ENCODE data around the gene VAMP1.
"Not testable (repeated sequence)": the region's sequence is repeated elsewhere in the genome, so short reads cannot be mapped to it uniquely, and the experiment has no call there.

Gene VAMP1

DNA sequence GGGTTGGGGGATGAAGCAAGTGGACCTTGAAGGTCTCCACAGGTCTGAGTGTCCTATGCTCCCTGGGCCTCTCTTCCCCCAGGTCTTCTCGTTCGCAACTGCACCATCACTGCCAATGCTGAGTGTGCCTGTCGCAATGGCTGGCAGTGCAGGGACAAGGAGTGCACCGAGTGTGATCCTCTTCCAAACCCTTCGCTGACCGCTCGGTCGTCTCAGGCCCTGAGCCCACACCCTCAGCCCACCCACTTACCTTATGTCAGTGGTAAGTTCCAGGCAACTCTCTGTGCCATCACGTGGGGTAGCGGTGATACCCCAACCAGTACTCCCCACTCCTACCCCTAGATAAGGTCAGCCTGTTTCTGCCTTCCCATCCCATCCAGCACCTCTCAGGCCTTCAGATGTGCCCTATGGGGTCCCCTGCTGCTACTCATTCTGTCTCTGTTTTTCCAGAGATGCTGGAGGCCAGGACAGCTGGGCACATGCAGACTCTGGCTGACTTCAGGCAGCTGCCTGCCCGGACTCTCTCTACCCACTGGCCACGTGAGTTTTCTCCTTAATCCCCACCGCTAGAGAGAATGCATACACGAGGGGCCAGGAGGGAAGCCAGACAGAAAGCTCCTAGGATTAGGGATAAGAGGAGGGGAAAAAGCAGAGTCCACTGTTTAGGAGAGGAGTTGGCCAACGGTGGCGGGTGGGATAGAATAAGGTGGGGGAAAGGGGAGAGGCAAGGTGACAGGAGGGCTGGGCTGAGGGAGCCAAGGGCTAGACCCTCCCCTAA lies 20.2 kb downstream of the VAMP1 start:
- DNase-seq, result no peak

DNA sequence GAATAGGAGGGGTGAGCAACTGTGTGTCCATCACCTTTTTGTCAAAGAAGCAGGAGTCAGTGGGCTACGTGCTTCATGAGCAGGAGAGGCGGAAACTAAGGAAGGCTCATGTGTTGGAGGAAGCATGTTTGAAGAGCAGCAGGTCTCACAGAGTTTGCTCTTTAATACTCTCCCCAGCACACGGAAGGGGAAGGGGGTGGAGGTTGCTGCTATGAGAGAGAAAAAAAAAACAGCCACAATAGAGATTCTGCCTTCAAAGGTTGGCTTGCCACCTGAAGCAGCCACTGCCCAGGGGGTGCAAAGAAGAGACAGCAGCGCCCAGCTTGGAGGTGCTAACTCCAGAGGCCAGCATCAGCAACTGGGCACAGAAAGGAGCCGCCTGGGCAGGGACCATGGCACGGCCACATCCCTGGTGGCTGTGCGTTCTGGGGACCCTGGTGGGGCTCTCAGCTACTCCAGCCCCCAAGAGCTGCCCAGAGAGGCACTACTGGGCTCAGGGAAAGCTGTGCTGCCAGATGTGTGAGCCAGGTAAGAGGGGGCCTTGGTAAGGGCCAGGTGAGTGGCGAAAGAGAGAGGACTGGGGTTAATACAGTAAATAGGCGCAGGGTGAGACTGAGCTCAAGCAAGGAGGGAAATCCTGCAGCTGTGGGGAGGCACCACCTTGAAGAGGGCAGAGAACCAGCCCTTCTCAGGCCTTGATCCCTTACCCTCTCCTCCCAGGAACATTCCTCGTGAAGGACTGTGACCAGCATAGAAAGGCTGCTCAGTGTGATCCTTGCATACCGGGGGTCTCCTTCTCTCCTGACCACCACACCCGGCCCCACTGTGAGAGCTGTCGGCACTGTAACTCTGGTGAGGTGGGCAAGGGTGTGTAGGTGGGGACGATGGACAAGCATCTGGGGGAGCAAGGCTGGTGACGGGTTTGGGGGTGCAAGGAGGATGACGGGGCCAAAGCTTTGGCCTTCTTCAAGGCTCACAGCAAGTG lies 25.5 kb downstream of the VAMP1 start, which contains the start of gene CD27:
Gene CD27 (plus strand): TSS at position 252 of the 985 bp plus-strand sequence. CDS start 141 bp downstream, at position 393.
- no peak for DNase-seq

GRCh38 chr12:6444031-6444430 lies 26.4 kb downstream of the VAMP1 start:
- DNase-seq, result no peak

GRCh38 chr12:6443361-6443983 lies 27.0 kb downstream of the VAMP1 start:
- DNase-seq, result no peak

DNA sequence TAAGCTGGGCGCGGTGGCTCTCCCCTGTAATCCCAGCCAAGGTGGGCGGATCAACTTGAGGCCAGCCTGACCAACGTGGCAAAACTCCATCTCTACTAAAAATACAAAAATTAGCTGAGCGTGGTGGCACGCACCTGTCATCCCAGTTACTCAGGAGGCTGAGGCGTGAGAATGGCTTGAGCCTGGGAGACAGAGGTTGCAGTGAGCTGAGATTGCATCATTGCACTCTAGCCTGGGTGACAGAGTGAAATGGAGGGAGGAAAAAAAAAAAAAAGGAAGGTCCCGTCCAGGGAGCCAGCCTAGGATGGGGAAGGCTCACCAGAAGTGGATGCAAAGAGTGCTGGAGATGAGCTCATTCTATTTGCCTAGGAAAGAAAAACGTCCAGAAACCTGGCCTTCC lies 27.6 kb downstream of the VAMP1 start:
- no peak for DNase-seq

DNA sequence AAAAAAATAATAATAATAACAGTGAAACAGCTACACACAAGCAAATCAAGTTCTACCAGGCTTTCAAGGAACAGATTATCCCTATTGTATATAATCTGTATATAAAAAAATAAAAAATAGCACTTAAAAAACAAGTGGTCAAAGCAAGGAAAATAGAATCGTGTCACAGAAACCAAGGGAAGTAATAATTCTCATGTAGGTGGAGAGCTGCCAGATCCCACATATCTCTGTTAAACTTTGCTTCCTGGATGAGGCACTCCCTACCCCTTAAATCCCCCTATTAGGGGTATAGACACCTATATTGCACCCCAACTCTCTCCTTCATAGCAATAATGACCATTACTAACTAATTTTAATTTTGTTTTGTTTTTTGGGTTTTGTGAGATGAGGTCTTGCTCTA lies 30.1 kb downstream of the VAMP1 start:
- no peak for DNase-seq

DNA sequence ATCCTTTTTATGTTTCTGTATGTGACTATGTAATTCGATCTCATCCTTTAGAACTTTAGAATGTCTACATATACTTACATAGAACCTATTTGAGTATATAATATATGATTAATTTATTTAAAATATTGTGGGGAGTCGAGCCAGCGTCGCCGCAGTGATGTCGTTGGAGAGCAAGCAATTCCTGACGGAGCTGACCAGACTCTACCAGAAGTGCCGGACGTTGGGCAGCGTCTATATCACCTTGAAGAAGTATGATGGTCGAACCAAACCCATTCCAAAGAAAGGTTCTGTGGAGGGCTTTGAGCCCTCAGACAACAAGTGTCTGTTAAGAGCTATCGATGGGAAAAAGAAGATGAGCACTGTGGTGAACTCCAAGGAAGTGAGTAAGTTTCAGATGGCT lies 32.1 kb downstream of the VAMP1 start:
- DNase-seq, result no peak

DNA sequence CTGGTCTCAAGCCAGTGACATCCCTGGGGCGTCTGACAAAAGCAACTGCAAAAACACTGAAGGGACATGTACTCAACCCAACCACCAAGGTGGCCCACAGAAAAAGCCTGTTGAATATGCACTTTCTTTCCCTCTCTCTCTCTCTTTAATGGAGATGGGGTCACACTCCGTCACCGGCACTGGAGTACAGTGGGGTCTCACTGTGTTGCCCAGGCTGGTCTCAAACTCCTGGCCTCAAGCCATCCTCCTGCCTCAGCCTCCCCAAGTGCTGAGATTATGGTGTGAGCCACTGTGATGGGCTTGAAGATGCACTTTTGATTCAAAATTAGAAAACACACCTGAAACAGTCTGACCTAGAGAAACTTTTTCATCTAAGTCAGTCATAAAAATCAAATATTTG lies 32.9 kb downstream of the VAMP1 start:
- no peak for DNase-seq

DNA sequence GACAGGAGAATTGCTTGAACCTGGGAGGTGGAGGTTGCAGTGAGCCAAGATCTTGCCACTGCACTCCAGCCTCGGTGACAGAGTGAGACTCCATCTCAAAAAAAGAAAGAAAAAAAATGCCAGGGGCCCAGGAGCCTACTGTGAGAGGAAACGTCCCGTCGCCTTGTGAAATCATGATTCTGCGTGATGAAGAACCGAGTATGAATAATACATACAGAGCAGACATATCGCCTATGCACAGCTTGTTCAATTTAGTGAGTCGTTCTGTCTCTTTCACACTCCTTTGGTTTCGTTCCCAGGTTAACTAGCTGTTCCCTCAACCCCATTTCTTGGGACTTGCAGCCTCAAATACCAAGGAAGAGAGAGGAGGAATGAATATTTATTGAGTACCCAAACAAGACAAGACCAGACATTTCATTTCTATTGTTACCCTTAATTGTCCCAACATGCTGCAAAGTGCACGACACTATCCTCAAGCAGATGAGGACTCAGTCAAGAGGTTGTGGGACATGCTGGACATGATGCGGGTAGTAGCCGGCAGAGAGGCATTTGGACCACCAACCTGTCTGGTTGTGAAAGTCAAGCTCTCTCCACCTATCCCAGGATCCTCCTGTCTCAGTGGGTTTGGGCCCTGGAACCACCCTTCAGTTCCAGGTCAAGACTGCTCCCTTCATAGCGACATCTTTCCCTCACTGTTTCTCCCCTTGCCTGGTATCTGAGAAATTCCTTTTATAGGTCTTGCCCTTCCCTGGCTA lies 34.3 kb downstream of the VAMP1 start:
- DNase-seq, result no peak

- no peak for DNase-seq
Observed at GRCh38 chr12:6434205-6435140, 36.0 kb downstream of the VAMP1 start.

GRCh38 chr12:6432991-6433390 lies 37.5 kb downstream of the VAMP1 start:
- no peak for DNase-seq

- DNase-seq, result no peak
Observed at GRCh38 chr12:6430124-6430989, 40.1 kb downstream of the VAMP1 start.

DNA sequence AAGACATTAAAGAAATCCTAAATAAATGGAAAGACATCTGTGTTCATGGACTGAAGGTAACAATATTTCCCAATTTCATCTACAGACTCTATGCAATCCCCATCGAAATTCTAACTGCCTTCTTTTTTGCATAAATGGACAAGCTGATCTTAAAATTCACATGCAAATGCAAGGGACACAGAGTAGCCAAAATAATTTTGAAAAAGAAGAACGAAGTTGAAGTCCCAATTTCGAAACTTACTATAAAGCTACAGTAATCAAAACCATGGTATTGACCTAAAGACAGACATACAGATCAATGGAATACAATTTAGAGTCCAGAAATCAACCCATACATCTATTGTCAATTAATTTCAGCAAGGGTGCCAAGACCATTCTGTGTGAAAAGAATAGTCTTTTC lies 42.2 kb downstream of the VAMP1 start:
- no peak for DNase-seq

DNA sequence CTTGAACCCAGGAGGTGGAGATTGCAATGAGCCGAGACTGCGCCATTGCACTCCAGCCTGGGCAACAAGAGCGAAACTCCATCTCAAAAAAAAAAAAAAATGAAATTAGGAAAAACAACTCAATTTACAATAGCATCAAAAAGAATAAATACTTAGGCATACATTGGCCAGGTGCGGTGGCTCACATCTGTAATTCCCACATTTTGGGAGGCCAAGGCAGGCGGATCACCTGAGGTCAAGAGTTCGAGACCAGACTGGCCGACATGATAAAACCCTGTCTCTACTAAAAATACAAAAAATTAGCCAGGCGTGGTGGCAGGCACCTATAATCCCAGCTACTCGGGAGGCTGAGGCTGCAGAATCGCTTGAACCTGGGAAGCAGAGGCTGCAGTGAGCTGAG lies 42.7 kb downstream of the VAMP1 start:
- not testable (repeated sequence) for DNase-seq

- DNase-seq, result no peak
Observed at GRCh38 chr12:6426882-6427671, 43.4 kb downstream of the VAMP1 start.

- no peak for DNase-seq
Observed at GRCh38 chr12:6425590-6426531, 44.6 kb downstream of the VAMP1 start.

GRCh38 chr12:6424866-6425265 lies 45.6 kb downstream of the VAMP1 start:
- no peak for DNase-seq

- no peak for DNase-seq
Observed at GRCh38 chr12:6424008-6424347, 46.5 kb downstream of the VAMP1 start.
